Loucy (cell line): ENCODE data around the gene PAXX.

Source experiments
- CTCF ChIP-seq: fragments of 200-600 bp; sonication (generic); conservative IDR thresholded peaks from 2 replicates; pipeline ENCODE4 v1.5.1; 2014; ENCODE audit warnings: mild to moderate bottlenecking, antibody characterized with exemption, low read length
- EZH2phosphoT487 ChIP-seq: fragments of 200-600 bp; IDR thresholded peaks from 2 replicates; pipeline ENCODE4 v1.6.1; 2018; ENCODE audit warnings: antibody characterized with exemption, mild to moderate bottlenecking, moderate library complexity, borderline replicate concordance

DNA sequence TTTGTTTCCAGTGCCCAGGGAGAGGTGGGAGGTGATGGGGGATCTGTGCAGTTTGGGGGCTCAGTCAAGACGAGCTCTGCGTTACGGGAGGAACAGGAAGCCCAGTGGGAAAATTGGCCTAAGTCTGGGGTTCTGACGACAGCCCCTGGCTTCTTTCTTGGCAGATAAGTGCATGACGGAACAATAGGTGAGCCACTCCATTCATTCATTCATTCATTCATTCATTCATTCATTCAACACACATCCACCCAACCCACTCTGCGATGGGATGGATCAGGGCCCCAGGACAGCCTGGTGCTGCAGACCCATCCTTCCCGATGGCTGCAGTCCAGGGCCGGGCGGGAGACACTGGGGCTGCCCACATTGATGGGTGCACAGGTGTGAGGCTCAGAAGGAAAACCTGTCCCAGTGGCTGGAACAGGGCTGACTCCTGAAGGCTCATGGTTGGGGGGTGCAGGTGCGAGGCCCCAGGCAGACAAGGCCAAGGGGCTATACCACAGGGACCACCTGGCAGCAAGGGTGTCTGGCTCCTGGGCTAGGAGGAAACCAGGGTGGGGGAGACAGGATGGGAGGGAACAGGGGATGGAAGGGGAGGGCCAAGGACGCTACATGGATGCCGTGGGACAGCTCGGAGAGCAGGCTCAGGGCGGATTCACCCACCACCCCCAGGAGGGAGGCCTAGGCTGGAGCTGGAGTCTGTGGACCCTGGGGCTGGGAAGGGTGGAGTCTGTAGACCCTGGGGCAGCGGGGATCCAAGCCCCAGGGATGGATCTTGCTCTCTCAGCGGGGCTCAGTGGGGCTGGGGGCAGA lies 11.3 kb upstream of the PAXX start:
- TF ChIP-seq CTCF (no peak), EZH2phosphoT487 (no peak)
